Endothelial cell (in vitro differentiated cells): ENCODE data around the gene VOPP1. TPM values are rescaled to one million over a fixed set of nuclear protein-coding genes. Genes with fewer than 3 reads are reported as not detected.

Experiments used
- DNase-seq: peaks from one replicate; pipeline ENCODE4 v3.0.0; 2021; ENCODE audit warnings: low spot score
- H3K27ac Mint-ChIP-seq: one replicate; pipeline ENCODE4 v1.8.0; 2021; ENCODE audit warnings: mixed read lengths, inconsistent platforms; ENCODE audit not compliant: unreplicated experiment
- H3K27me3 Mint-ChIP-seq: one replicate; pipeline ENCODE4 v1.8.0; 2021; ENCODE audit warnings: mild to moderate bottlenecking, moderate library complexity, mixed read lengths, inconsistent platforms; ENCODE audit not compliant: unreplicated experiment
- H3K36me3 Mint-ChIP-seq: one replicate; pipeline ENCODE4 v1.8.0; 2021; ENCODE audit warnings: mild to moderate bottlenecking, low read depth, mixed read lengths, inconsistent platforms; ENCODE audit not compliant: unreplicated experiment
- H3K4me1 Mint-ChIP-seq: one replicate; pipeline ENCODE4 v1.8.0; 2021; ENCODE audit warnings: mild to moderate bottlenecking, mixed read lengths, inconsistent platforms; ENCODE audit not compliant: unreplicated experiment
- H3K4me3 Mint-ChIP-seq: one replicate; pipeline ENCODE4 v1.8.0; 2021; ENCODE audit warnings: mild to moderate bottlenecking, mixed read lengths, inconsistent platforms; ENCODE audit not compliant: unreplicated experiment
- H3K9me3 Mint-ChIP-seq: one replicate; pipeline ENCODE4 v1.8.0; 2021; ENCODE audit warnings: mixed read lengths, inconsistent platforms; ENCODE audit not compliant: unreplicated experiment
- CTCF ChIP-seq: fragments of 200-600 bp; sonication (generic); IDR thresholded peaks from one replicate; pipeline ENCODE4 v1.5.0; 2021; ENCODE audit warnings: antibody characterized with exemption; ENCODE audit not compliant: unreplicated experiment
- total RNA-seq: library from RNA; stranded (reverse); fragmentation: NEBNext Ultra II Directional; extraction: Animal tissue kit (Norgen Biotek cat#: 25700); gene quantifications from one replicate; pipeline ENCODE4 v1.2.1, GENCODE V29; 2021; ENCODE audit not compliant: unreplicated experiment

The VOPP1 gene
- total RNA-seq, 1 donor from 2014 or later, result 54.2 TPM

DNA sequence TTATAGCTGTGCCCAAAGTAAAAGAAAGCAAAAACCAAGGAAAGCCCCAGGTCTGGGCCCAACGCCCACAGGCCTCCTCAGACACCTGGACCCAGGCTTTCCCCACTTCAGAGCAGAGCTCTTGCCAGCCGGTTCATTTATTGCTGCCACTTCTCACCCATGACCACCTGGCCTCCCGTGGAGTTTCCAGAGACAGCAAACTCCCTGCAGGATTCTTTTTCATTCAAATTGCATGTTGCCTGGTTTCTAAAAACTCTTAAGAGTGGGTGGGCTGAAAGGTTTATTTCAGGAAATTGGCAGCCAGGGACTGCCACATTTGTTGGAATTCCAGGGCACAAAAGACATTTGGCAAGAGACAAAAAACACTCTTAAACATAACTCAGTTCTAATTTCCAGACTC, 4.7 kb downstream of the VOPP1 start:
- Mint-ChIP-seq H3K27ac (no peak overlapping the region), H3K4me1 (peaks cover 32% of the 10 kb centered on the region), H3K36me3 (no peaks in the 10 kb centered on the region), H3K4me3 (no peak overlapping the region), H3K27me3 (peaks cover 6% of the 10 kb centered on the region), H3K9me3 (no peaks in the 10 kb centered on the region)
- TF ChIP-seq CTCF, result no peak
- DNase-seq, result no peak

DNA sequence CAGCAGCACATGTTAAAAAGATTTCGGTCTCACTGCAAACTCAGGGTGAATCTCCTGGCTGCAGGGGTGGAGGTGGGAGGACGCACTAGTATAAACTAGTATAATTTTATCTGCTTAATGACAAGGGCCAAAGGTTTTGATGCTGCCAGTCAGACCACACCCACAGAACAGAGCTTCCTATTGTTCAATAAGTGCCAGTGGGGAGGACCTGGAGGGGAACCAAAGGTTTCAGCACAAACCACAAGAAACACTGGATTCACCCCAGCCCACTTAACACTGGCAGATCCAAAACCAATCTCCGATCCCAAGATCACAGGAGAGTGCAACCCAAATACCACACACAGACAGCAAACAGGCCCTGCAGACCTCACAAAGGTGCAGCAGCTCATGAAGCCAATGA, 6.6 kb downstream of the VOPP1 start:
- peaks cover 3% of the 10 kb centered on the region for H3K27me3 Mint-ChIP-seq
- no peaks in the 10 kb centered on the region for H3K9me3 Mint-ChIP-seq
- no peak overlapping the region for H3K4me3 Mint-ChIP-seq
- no peak for DNase-seq
- no peak overlapping the region for H3K27ac Mint-ChIP-seq
- H3K4me1 Mint-ChIP-seq, result peaks cover 29% of the 10 kb centered on the region
- H3K36me3 Mint-ChIP-seq, result no peaks in the 10 kb centered on the region
- TF ChIP-seq CTCF, result no peak

- Mint-ChIP-seq H3K9me3 (no peaks in the 10 kb centered on the region), H3K27me3 (peaks cover 2% of the 10 kb centered on the region), H3K27ac (no peak overlapping the region), H3K4me1 (peaks cover 13% of the 10 kb centered on the region), H3K4me3 (no peak overlapping the region), H3K36me3 (no peaks in the 10 kb centered on the region)
- no peak for TF ChIP-seq CTCF
- no peak for DNase-seq
These were observed 8.5 kb downstream of the VOPP1 start for GRCh38 chr7:55563596-55564325.

DNA sequence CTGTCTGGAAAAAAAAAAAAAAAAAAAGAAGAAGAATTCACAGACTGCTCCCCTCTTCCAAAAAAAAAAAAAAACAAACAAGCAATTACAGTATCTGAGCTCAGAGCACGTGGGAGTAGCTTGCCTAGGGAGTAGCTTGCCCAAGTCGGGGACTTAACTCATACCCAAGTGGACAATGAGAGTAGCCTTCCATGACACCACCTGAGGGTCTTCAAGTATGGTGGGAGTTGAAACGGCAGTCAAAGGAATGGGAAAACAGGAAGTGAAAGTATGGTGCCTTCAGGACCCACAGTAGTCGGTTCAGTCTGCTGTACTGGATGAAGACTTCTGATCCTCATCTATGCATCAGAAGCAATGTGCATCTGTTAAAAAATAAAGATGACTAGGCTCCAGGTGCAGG, 10.6 kb downstream of the VOPP1 start:
- Mint-ChIP-seq H3K4me1 (peaks cover 10% of the 10 kb centered on the region), H3K27ac (no peak overlapping the region)

More for the DNA sequence above, 10.6 kb downstream of the VOPP1 start:
- DNase-seq, result no peak
- Mint-ChIP-seq H3K27me3 (peaks cover 2% of the 10 kb centered on the region), H3K9me3 (no peaks in the 10 kb centered on the region), H3K36me3 (no peaks in the 10 kb centered on the region), H3K4me3 (no peak overlapping the region)
- no peak for TF ChIP-seq CTCF
